ENCODE results near the gene PIAS4.
"Not testable (repeated sequence)": the region's sequence is repeated elsewhere in the genome, so short reads cannot be mapped to it uniquely, and the experiment has no call there.

PIAS4 gene, protein sequence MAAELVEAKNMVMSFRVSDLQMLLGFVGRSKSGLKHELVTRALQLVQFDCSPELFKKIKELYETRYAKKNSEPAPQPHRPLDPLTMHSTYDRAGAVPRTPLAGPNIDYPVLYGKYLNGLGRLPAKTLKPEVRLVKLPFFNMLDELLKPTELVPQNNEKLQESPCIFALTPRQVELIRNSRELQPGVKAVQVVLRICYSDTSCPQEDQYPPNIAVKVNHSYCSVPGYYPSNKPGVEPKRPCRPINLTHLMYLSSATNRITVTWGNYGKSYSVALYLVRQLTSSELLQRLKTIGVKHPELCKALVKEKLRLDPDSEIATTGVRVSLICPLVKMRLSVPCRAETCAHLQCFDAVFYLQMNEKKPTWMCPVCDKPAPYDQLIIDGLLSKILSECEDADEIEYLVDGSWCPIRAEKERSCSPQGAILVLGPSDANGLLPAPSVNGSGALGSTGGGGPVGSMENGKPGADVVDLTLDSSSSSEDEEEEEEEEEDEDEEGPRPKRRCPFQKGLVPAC

DNA sequence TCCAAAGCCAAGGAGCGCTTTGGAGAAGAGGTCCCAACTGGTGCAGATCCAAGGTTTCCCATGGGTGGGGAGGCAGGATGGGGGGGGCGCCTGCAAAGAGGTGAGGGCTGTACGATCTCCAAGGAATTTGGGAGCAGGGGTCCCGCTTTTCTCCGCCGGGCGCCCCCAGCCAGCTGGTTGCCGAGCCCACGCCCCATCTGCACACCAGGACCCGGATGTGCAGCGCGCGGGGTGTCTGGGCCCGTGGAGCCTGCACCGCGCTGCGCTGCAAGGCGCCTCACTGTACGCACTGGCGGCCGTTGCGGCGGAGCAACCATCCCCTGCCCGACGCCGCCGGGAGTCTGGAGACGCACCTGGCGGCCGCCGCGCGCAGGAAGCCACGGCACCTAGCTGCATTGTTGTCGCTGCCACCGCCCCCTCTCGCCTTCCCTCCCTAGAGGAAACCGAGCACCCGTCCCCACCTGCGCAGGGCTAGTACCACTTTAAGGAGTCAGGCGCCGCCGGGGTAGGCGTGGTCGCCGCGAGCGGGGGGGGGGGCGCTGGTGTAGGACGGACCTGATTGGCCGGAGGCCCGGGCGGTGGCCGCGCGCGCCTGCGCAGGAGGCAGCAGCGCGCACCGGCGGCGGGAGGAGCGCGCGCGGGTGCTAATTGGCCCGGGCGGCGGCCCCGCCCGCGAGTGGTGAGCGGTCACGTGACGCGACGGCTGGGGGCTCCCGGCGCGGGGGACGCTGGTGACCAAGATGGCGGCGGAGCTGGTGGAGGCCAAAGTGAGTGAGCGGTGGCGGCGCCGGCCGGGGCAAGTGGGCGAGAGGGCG lies at the start of gene PIAS4:
TSS of gene PIAS4 (plus strand) at position 716 of the 815 bp plus-strand sequence. CDS start at position 741, 25 bp downstream.
- DNase-seq, result peak; percentile 93 to 94

DNA sequence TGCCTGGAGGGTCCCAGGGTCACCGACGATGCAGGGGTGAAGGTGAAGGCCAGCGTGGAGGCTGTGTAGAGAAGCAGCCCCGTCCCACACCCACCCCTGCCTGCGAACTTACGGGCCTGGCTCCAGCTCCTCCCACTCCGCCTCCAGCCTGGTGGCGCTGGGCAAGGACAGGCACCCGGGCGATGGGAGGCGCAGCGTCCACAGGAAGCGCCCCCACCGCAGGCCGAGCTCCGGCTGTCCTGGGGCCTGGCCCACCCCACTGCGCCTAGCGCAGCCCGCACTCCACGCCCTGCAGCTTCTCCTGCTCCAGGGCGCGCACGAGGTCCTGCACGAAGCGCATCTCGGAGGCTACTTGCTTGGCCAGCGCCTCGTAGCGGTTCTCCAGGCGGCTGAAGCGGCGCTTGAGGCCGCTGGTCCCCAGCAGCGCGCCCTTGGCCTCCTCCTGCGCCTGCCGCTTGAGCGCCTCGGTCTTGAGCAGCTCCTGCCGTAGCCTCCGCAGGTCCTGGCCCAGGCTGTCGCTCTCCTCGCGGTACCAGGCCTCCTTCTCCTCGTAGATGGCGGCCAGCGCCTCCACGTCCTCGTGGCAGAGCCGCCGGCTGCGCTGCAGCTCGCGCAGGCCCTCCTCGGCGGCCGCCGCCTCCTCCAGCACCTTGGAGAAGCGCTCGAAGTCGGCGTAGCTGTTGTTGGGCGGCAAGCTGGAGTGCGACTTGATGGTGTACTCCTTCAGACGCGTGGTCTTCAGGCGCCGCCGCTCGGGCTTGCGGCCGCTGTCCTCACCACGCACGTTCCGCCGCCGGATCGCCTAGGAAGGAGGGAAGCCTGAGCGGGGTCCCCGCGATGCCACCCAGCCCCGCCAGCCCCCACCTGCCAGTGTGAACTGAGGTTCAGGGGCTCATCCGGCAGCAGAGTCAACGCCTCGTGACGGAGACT lies 48.4 kb upstream of the PIAS4 start:
- DNase-seq, result no peak

DNA sequence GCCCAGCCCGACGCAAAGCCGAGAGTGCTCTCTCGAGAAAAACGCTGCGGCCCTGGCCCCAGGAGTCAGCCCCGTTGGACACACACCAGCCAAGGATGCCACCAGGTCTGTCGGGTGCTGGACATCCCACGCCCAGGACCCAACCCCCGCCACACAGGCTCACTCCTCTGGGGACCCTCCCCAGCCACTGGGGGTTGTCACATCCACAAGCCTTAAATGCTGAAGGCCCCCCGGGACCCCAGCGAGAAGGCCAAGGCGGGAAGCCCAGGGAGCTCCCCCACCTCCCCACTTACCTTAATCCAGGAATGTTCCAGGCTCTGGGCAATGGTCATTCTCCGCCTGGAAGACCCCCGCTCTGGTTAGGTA lies 47.8 kb upstream of the PIAS4 start:
- DNase-seq, result no peak

DNA sequence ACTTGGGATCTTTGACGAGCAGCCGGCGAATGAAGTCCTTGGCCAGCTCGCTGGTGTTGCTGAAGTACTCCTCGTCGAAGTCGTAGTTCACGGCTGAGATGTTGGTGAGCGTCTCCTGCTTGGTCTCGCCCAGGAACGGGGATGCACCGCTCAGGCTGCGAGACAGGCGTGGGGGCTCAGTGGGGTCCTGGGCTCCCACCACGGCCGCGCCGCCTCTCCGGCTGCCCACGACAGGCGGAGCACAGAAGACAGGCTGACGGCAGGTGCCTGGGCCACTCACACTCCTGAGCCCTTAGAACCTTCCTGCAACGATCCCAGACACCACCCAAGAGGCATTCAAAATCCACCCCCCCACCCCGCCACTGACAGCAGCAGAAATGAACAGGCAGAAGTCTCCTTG lies 46.5 kb upstream of the PIAS4 start:
- DNase-seq, result no peak

DNA sequence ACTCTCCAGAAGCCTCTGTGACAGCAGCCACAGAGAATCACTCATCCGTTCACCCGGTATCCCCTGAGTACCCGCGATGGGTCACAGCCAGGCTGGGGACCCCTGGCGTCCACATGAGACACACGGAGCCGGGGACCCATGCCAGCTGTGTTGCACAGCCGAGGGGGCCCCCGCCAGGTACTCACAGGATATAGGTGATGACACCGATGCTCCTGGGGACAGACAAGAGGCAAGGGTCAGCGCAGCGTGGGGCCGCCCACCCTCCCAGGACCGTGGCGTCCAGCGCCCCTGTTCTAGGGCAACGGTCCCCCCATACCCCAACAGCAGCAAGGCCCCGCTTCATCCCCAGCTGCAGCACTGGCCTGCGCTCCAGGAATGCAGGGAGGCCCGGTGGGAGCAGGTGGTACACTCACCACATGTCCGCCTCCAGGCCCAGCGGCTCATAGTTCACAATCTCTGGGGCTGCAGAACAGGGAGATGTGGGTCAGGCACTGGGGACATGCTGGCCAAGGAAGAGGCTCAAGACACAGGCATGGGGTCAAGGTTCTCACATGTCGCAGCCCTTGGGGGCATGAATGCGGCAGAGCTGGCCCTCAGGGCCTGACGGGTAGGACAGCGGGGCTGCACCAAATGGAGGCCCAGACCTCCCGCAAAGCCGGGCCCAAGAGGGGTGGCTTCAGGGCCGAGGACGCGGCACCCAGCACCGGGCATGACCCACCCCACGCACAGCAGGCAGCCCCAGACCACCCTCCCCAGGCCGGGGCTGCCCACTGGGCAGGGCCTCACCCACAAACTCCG lies 43.9 kb upstream of the PIAS4 start:
- DNase-seq, result no peak

DNA sequence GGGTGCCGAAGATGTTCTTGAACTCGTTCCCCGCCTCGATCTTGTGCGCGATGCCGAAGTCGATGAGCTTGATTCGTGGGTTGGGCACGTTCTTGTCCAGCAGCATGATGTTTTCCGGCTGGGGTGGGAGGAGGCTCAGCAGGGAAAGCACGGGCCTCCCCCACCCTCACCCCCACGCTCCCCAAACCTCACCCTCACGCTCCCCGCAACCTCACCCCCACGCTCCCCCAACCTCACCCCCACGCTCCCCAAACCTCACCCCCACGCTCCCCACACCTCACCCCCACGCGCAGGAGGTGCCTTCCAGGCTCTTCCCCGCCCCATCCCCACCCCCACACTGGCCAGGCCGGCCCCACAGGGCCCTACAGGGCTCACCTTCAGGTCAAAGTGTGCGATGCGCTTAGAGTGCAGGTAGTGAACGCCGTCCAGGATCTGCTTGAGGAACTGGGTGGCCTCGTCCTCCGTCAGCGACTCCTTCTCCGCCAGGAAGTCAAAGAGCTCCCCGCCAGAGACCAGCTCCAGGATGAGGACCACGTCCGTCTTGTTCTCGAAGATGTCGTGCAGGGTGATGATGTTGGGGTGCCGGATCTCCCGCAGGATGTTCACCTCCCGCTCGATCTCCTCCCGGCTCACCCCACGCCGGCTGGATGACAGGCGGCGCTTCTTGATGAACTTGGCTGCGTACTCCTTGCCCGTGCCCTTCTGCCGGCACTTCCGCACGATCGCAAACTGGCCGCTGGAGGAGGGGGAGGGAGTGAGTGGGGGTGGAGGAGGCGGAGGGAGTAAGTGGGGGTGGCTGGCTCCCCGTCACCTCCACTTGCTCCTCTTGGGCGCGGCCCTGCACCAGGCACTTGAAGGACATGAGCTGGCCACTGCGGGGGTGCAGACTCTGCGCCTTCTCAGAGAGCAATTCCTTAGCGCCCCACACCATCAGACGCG lies 43.0 kb upstream of the PIAS4 start:
- no peak for DNase-seq

DNA sequence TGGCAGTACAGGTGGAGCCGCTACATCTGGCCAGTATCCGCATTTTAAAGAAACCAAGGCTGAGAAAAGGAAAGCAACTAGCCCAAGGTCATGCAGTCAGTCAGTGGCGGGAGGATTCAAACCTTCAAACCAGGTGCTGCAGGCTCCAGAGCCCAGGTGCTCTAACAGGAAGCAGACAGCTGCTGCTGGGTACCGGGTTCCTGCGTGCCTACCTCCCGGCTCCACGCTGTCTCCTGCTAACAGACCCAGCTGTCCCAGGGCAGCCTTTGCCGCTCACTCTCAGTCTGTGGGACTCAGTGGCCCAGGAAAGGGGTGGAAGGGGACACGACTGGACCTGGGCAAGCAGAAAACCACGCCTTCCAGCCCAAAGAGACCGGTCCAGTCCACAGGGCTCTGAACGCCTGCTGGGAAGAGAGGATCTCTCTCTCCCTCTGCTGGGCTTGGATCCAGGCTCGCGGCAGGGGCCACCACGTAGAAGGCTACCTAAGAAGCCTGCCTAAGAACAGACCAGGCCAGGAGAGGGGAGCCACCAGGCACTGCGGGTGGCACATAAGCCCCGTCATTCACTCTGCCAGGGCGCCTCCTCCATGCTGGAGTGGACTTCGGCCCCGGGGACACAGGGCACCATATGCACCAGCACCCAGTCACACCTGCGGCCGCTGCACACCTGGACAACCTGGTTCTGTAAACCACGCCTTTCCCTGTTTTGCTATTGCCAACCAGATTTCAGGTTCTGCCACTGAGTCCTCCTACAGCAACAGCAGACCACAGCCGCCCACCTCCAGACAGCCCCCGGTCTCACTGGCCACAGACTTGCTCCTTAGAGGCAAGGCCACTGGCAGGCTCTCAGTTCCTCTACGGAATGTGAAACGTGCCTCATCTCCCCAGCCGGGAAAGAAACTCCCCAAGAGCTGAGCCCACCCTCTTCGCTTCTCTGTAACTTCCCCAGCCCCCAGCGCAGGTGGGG lies 41.2 kb upstream of the PIAS4 start:
- DNase-seq, result no peak

DNA sequence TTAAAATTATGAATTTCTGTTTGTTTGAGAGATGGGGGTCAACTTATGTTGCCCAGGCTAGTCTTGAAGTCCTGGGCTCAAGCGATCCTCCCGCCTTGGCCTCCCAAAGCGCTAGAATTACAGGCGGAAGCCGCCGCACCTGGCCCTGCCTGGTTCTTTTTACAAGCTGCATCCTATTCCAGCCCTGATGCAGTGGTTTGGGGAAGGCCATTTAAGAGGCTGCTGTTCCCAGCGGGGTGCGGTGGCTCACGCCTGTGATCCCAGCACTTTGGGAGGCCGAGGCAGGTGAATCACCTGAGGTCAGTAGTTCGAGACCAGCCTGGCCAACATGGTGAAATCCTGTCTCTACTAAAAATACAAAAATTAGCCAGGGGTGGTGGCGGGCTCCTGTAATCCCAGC lies 39.6 kb upstream of the PIAS4 start:
- DNase-seq, result not testable (repeated sequence)

DNA sequence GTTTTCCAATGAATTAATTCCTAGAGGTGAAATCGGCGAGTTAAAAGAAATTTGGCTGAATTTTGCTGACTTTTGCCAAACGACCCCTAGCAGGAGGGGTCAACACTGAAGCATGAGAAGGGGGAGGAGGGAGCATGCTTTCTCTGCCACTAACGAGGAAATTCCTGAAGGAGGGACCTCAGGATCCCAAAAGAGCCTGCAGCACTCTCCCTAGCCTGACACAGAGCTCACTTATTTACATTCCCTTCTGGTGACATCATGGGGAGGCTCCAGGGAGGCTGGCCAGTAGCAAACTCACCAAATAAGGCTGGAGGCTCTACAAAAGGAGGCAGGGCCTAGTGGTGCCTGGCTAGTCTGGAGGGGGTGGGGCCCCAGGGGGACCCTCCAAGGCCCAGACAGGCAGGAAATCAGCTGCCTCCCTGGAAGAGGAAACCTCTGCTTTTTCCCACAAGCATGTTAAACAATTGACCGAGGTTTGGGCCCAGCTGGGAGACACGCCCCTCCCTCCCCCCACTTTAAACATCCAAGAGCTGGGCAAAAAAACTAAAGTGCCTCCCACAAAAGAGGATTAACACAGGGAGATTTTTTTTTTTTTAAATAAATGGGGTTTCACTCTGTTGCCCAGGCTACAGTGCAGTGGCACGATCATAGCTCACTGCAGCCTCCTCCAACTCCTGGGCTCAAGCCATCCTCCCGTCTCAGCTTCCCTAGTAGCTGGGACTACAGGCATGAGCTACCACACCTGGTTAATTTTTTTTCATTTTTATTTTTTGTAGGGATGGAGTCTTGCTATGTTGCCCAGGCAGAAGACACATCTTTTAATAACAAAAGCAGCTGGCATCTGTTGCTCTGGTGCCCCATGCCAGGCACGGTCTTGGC lies 38.7 kb upstream of the PIAS4 start:
- no peak for DNase-seq

DNA sequence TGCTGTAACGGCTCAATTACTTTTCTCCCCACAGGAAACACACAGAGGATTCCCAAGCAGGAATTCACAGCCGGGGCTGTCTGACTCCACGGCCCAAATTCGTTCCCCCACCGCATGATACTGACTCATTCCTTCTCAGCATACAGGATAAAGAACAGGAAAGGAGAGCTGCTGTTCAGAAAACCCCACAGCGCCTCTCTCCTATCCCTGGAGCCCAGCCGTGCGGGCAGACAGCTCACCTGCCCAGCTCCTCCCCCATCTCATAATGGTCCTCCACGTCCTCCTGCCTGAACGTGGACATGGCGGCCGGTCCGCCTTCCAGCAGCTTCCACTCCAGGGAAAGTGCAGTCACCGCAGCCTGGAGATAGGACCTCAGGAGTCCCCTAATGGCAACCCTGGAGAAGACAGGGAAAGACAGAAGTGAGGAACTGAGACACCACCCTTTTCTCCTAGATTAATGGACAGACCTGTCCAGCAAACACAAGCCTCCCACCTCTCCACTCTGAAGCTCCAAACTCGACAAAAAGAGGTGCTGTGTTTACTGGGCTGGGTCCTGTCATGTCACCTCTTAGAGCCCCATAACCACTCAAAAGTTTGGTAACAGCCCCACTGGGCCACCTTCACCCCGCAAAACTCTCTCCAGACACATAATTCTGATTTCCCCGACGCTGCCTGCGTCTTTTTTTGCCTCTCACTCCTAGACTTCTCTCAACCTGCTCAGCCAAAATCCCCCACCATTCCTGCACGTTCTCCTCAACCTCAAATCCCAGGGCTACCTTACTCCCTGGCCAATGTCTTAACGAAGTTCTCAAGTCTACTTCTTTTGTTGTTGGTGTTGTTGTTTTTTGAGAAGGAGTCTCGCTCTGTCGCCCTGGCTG lies 37.9 kb upstream of the PIAS4 start:
- DNase-seq, result no peak

DNA sequence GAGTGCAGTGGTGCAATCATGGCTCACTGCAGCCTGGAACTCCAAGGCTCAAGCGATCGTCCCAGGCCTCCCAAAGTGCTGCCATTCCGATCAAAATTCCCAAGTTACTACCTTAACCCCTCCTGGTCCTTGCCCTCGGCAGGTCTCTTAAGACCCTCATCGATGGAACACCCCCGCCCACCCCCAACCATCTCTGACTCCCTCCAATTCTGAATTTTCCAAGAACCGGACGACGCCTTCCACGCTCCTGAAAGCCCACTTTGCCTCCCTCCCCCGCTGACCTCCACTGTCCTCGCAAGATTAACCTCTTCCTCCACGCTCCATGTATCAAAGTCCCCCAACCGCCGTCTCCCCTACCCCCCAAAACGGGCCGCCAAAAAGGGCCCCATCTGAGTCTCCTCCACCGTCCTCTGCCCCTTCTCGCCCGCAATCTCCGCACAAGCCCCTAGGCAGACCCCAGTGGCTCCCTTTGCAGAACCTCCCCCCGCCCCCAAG lies 37.2 kb upstream of the PIAS4 start:
- no peak for DNase-seq

DNA sequence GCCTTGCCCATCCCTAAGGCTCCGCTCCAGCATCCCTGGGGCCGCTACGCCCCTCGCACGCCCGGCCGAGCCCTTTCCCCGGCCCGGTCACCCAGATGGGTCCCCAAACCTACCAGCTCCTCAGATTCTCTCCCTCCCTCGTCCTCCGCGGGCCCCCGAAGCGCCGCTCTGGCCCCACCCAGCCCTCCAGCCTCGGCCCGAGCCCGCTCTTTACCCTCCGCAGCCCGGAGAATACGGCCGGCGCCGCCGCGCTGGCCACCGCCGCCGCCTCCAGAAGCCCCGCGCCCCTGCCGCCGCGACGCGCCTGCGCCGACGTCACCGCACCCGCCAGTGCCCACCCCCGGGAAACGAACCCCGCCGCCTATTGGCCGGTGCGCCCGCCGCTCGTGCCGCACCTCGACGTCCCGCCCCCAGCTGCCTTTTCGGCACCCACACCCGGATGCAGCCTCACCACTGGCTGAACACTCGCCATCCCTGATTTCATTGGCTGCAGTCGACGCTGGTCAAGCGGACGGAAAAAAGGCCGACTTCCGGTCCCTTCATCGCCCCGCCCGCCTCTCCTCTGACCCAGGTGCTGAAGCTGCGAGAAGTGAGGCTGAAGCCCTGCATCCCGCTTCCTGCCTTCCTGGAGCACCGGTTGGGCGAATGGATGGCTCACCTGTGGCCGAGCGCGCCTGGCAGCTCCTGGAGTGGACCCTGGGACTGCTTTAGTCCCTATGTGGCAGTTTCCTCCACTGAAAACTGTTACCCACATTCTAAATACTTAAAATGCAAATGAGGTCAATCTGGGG lies 36.5 kb upstream of the PIAS4 start, which contains the start of gene DAPK3:
TSS of gene DAPK3 (minus strand) at position 292 of the 791 bp plus-strand sequence. CDS start 1,364 bp downstream, outside the sequence.
- peak; percentile 88 to 93 for DNase-seq

DNA sequence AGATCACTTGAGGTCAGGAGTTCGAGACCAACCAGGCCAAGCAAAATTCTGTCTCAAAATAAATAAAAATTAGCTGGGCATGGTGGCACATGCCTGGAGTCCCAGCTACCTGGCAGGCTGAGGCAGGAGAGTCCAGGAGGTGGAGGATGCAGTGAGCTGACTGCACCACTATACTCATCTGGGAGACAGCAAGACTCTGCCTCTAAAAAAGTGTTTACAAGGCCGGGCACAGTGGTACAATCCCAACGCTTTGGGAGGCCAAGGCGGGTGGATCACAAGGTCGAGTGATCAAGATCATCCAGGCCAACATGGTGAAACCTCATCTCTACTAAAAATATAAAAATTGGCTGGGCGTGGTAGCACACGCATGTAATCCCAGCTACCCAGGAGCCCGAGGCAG lies 32.4 kb upstream of the PIAS4 start:
- no peak for DNase-seq

DNA sequence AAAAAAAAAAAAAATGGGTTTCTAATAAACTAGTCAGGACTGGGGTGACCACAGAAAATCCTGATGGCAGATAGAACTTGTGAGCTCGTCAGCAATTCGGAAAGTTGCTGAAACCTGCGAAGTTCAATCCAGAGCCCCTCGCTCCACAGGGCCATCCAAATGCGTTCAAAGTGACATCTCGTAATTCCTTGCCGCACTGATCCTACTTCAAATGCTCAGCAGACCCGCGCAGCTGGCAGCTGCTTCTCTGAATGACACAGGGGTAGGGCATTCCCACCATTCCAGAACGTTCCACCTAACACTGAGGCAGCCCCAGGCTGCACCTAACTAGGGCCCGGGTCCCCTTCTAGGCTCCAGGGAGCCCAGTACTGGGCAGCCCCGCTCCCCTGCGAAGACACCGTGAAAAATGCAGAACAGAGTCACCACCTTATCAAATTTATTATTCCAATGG lies 31.9 kb upstream of the PIAS4 start:
- no peak for DNase-seq

DNA sequence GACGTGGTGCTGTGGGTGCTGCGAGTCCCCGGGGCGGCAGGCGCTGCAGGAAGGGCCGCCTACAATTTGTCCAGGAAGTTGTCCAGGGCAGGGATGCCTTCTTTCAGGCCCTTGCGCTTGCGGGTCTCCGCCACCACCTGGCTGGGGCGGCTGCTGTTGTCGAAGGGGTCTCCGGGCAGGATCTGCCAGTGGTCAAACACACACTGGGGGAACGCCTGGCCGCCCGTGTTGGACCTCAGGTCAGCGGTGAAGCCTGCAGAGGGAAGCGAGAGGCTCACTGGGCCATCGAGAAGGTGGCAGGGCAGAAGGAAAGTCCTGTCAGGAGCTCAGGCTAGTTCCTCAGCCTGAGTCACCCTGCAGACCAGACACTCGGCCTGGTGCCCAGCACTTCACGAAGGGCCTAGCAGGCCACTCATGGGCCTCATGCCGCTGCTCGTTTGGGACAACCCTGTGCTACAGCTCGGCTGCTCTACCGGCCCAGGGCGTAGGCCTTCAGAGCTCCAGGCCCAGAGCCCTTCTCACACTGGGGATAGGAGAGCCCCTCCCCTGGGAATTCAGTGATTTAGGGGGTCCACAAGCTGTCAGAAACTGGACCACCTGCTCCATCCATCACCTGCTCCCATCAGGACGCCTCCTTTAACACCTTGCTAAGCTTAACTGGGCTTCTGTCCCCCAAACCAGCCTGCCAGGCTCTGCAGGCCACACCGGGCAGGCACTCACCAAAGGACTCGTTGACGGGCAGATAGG lies 30.9 kb upstream of the PIAS4 start:
- DNase-seq, result no peak

All from stimulated activated CD4-positive, alpha-beta T cell treated with anti-CD3 and anti-CD28 coated beads, Interleukin-4, amount 100 ng/mL, for 4 hours (primary cell).